Adipose tissue (tissue), 3 donors: Measurements from ENCODE around the gene CDH4. TPM values are rescaled to one million over a fixed set of nuclear protein-coding genes. Genes with fewer than 3 reads are reported as not detected.

Experiments used
- H3K27ac ChIP-seq: one replicate; pipeline ENCODE4 v1.5.1; 2013; ENCODE audit warnings: low read depth, low read length
- WGBS, 3 donors: extraction: QIAGEN DNeasy Blood & Tissue Kit; methylation state at CpG; one replicate each; pipeline ENCODE4 v1.1.7; 2013; 5-methylcytosine and 5-hydroxymethylcytosine counted together
- polyA plus RNA-seq, 3 donors: library from polyadenylated mRNA; stranded (reverse); fragments of 200-250 nt; gene quantifications; one replicate each; pipeline ENCODE4 v1.2.3, GENCODE V29; 2013
- donor health status: healthy with polysubstance abuse.
- donor health status: Bipolar disorder and iron deficiency.
- donor health status: healthy.

Gene CDH4
- polyA plus RNA-seq, 3 donors: 0.04 to 0.11 (median 0.05) TPM

GRCh38 chr20:61955668-61956395, 703.8 kb downstream of the CDH4 start:
- WGBS, 3 donors: 31 to 76% (median 73%) methylated on average over 6 of the region's 6 CpGs
- H3K27ac ChIP-seq: no peak overlapping the region

DNA sequence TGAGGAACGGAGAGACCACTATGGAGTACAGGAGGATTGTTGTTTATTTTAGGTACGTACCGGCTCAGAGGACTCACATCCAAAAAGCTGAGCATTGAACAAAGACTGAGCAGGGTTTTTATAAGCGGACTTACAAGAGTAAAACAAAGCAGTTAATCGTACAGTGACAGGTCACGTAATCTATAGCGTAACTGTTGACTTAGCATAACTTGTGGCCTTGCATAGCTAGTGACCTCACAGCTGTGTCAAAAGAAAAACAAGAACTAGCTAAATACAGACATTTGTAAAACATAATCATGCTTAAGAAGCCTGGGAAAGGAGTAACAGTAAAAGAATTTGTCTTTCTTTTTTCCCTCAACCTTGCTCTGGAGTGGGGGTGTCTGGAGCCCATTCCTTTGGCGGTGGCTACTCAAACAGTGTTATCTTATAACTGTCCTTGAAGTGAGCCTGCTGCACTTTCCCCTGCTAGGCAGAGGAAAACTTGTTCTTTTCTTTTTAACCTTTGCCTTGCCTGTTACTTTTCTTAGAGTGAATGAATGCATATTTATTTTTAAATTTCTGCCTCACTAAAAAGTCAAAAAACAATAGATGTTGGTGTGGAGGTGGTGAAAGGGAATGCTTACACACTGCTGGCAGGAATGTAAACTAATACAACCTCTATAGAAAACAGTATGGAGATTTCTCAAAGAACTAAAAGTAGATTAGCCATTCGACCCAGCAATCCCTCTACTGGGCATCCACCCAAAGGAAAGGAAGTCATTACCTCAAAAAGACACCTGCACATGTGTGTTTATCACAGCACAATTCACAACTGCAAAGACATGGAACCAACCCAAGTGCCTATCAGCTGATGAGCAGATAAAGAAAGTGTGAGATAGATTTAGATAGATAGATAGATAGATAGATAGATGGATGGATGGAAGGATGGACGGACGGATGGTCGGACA, 704.6 kb downstream of the CDH4 start:
- no peak overlapping the region for H3K27ac ChIP-seq
- WGBS, 3 donors: 17 to 57% (median 50%) methylated on average over 12 of the region's 12 CpGs

- no peak overlapping the region for H3K27ac ChIP-seq
- WGBS, 3 donors: 77 to 82% (median 79%) methylated on average over 12 of the region's 12 CpGs
Measured at GRCh38 chr20:61957961-61958715, 706.1 kb downstream of the CDH4 start.

DNA sequence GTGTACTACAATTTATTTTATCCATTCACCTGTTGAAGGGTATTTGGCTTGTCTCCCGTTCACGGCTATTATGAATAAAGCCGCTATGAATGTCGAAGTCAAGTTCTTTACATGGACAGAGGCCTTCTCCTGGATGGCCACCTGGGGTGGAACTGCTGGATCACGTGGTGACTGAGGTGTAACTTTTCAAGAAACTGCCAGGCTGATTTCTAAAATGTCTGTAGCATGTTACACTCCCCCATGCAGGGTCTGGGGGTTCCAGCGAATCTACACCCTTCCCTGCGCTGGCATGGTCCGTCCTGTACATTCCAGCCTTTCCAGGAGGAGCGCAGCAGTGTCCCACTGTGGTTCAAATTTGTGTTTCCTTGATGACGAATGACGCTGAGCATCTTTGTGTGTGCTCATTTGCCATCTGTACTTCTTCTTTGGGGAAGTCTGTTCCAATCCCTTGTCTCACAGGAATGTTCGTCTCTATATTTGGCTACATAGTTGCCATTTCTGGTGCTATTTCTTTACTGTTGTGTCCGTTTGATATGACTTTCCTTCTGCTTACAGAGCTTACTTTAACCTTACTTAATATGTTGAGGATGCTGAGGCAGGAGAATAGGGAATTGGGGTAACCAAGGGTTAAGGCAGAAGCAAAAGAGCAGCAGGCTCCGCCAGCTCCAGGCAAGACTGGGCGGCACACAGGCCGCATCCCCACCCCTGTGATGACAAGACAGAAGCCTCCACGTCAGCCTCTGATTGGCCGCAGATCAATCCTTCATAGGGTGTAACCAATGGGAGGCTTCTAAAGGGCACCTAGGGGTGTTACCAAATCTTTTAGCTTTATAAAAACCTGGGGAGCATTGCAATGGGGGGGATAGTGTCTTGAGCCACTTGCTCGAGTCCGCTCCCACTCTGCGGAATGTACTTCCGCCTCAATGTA, 707.0 kb downstream of the CDH4 start:
- 65 to 75% (median 69%) methylated on average over 22 of the region's 22 CpGs for WGBS, 3 donors
- H3K27ac ChIP-seq: no peak overlapping the region

DNA sequence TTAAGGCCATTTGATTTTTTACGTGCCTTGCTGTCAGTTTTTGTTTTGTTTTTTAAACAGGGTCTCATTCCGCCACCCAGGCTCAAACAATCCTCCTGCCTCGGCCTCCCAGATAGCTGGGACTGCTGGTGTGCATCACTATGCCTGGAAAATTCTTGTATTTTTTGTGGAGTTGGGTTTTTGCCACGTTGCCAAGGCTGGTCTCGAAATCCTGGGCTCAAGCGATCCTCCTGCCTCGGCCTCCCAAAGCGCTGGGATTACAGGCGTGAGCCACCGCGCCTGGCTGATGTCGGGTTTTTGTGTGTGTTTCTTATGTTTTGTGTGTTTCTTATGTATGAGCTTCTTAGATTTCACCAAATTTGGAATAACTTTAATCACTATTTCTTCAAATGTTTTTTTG, 708.8 kb downstream of the CDH4 start:
- WGBS, 3 donors: 91 to 94% (median 93%) methylated on average over 12 of the region's 12 CpGs
- no peak overlapping the region for H3K27ac ChIP-seq

GRCh38 chr20:61963149-61963548, 711.1 kb downstream of the CDH4 start:
- no peak overlapping the region for H3K27ac ChIP-seq
- 67 to 76% (median 69%) methylated on average over 9 of the region's 9 CpGs for WGBS, 3 donors

GRCh38 chr20:61963885-61964674, 712.0 kb downstream of the CDH4 start:
- H3K27ac ChIP-seq: no peak overlapping the region
- WGBS, 3 donors: 90% methylated on average over 8 of the region's 8 CpGs

DNA sequence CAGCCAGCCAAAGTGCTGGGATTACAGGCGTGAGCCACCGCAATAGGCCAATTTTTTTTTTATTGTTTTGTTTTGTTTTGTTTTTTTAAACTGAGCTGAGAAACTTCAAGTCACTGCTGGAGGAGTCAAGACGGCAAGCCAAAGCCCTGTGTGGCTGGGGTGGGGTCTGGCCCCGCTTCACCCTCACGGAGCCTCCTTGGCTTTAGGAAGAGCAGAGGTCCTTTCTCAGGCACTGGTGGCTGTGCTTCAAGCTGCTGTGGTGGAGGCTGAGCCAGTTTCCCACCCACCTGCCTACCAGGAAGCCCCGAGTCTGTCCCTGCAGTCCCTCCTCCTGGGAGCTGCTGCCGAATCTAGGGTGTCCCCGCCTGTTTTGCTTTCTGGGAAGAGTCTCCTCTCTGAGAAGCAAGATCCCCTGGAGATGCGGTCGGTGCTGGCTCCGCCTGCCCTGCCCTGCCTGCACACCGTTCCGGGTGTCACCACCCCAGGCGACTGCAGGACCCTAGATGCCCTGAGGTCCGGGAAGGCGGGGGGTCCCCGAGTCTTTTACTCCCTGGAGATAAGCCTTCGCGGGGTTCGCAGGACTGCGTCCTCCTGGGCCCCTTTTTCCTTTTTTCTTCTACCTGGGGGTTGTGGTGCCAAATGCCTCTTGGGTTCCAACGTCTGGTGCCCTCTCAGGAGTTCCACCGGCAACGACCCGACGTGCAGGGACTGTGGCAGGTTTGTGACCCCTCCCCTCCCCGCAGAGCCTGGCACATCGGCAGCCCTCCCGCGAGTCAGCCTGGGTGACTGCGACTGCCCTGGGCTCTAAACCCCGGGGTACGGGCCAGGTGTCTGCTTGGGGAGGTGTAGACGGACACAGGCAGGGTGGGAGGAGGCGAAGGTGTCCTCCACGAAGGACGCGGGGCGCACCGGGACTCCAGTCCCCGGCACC, 712.9 kb downstream of the CDH4 start:
- no peak overlapping the region for H3K27ac ChIP-seq
- WGBS, 3 donors: 38 to 45% (median 38%) methylated on average over 36 to 41 of the region's 41 CpGs

DNA sequence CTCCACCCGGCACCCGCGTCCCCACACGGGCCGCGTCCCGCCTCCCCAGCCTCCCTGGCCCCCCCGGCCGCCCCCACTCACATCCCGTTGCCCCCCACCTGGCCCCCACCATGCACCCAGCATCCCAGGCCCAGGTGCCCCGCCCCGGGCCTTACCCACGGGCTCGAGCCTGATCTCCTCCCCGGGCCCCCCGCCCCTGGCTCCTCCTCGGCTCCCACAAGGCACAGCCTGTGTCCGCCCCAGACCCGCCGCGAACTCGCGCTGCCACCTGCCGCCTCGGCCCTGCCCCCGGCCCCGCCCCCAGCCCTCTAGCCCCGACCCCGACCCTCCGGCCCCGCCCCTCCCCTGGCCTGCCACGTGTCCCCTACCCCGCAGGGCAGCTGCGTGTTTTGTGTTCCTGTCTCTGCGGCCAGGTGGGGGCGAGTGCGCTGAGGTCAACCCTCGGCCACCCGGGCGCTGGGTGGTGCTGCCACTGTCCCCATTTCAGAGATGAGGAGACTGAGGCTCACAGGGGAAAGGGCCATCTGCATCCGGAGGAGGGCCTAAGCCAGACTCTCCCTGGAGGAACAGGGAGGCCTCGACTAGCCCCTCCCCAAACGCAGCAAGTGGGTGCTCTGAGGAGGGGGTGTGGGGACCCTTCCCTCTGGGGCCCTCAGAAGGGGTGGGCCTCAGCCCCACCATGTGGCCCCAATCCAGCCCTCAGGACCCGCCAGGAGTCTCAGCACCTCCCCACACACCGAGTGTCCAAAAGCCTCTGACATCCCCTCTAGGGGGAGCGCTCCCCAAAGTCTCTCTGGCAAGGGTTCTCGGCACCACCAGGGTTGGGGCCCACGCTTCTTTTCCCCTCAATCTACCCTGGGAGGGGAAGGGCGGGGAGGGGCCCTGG, 713.8 kb downstream of the CDH4 start:
- 14 to 25% (median 16%) methylated on average over 23 to 49 of the region's 49 CpGs for WGBS, 3 donors
- no peak overlapping the region for H3K27ac ChIP-seq

GRCh38 chr20:61966492-61967244, 714.6 kb downstream of the CDH4 start:
- 80 to 82% (median 80%) methylated on average over 24 to 25 of the region's 25 CpGs for whole genome bisulfite sequencing, 3 donors
- H3K27ac ChIP-seq: no peak overlapping the region

- 55 to 63% (median 62%) methylated on average over 7 of the region's 7 CpGs for WGBS, 3 donors
- H3K27ac ChIP-seq: no peak overlapping the region
Measured at GRCh38 chr20:61967300-61967699, 715.2 kb downstream of the CDH4 start.

- no peak overlapping the region for H3K27ac ChIP-seq
- WGBS, 3 donors: 76 to 80% (median 77%) methylated on average over 22 of the region's 22 CpGs
Measured at GRCh38 chr20:61968036-61968810, 716.2 kb downstream of the CDH4 start.

- WGBS, 3 donors: 81 to 86% (median 85%) methylated on average over 11 of the region's 11 CpGs
- no peak overlapping the region for H3K27ac ChIP-seq
Measured at GRCh38 chr20:61968932-61969331, 716.9 kb downstream of the CDH4 start.

DNA sequence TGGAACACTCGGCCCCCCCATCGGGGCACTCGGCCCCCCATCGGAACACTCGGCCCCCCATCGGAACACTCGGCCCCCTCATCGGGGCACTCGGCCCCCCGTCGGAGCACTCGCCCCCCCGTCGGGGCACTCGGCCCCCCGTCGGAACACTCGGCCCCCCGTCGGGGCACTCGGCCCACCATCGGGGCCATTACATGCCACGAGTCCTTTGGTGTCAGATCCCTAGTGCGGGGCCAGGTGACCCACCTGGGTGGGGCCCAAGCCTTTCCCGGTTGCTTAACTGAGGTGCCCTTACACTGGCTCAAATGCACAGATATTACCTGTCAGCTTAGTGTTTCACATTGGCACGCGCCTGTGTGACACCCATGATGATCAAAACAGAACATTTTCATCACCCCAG, 717.7 kb downstream of the CDH4 start:
- H3K27ac ChIP-seq: no peak overlapping the region
- WGBS, 3 donors: 84 to 97% (median 92%) methylated on average over 22 to 27 of the region's 27 CpGs
